Suppressor macrophage (primary cell): ENCODE measurements around the gene DVL3.

Experiments used
- DNase-seq, 4 experiments: peaks; one replicate each; pipeline ENCODE4 v3.0.0-alpha.2; 2020 to 2022

The DVL3 gene

DNA sequence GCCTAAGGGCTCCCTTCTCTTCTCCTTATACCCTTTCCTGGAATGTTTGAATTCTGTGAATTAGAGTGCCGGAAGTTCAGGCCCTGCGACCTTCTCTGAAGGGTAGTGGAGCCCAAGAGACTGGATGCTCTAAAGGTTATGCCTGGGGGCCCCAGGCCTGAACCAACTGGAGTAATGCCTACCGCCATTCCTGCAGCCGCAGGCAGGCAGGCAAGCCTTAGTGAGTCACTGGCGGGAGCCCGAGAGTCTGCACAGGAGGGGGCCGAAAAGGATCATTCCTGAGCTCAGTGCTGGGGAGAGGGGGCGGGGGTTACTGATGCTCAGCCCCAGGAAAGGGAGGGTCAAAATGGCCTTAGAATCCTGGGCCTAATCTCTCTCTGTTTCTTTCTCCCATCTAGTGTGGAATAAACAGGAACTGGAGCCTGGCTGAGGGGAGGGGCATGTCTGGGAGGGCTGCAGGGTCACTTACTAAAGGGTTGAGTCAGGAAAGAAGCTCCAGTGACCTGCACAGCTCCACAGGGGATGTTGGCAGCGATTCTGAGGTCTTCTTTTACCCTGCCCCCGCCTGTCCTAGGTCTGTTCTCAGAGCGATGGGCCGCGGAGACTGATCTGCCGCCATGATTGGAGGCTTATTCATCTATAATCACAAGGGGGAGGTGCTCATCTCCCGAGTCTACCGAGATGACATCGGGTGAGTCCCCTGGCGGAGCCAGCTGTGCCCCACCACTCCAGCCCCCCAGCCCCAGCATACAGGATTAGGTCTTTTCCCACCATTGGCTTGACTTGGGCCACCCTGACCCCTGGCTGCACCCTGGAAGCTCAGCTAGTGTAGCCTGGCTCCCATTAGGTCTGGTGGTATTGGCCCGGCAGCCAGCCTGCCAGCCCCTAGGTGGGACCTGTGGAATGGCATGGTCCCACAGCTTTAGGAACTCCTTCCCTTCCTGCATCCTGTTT lies 21.5 kb downstream of the DVL3 start:
- DNase-seq = peak; percentile 69 to 81 (median 78)

DNA sequence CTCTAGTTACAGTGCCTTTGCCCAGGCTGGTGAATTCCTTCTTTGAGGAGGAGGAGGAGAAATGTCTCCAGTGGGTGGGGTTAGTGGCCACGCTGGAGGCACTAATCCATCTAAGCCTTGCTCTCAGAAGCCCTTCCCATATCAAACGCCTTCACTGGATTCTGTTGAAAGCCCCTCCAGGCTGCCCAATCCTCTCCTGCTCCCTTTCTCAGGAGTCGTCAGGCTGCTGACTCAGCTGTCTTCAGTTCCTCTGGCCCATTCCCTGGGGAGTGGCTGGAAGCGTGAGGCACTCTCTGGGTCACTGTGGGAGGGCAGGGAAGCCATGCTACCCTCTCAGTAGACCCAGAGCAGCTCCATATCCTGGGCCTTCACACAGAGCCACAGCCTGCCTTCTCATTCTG lies 22.2 kb downstream of the DVL3 start:
- DNase-seq = peak in 3 of 4 experiments; percentile 56 to 65 (median 61)

DNA sequence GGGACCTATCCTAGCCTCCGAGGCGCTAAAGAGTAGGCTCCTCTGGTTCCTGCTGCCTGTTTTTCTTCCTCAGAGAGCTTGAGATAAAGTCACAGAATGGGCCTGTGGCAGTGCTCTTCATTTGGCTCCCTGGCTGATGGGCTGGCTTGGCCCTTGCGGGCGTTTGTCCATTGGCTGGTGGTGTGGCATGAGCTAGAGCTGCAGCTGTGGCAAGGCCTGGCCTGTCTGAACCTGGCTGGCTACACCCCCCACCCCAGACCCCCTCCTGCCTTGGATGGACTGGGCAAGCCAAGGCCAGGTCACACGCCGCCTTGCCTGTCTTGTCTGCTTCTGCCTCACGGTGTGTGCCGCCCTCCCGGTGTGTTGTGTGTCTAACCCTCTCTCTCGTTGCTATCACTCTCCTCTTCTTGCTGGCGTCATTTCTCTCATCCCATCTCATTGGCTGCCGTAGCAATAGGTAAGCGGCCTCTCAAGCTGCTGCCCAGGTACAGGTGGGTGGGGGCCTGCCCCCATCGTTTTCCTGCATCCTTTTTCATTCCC lies 22.7 kb downstream of the DVL3 start:
- DNase-seq = no peak

DNA sequence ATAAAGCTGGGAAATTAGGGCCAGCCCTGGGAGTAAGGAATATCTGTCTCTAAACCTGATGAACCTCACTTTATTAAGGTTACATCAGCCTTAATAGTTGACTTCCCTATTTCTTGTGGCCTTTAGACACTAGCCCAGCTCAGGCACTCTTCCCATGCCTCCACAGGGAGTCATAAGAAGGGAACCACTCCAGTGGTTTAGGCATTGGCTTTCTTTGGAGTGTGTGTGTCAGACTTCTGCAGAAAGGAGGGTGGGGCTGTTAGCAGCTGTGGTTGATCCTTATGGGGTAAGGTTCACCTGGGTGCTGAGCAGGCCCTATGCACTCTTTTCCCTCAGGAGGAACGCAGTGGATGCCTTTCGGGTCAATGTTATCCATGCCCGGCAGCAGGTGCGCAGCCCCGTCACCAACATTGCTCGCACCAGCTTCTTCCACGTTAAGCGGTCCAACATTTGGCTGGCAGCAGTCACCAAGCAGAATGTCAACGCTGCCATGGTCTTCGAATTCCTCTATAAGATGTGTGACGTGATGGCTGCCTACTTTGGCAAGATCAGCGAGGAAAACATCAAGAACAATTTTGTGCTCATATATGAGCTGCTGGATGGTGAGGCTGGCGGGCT lies 23.5 kb downstream of the DVL3 start:
- peak; percentile 69 to 89 (median 81) for DNase-seq

DNA sequence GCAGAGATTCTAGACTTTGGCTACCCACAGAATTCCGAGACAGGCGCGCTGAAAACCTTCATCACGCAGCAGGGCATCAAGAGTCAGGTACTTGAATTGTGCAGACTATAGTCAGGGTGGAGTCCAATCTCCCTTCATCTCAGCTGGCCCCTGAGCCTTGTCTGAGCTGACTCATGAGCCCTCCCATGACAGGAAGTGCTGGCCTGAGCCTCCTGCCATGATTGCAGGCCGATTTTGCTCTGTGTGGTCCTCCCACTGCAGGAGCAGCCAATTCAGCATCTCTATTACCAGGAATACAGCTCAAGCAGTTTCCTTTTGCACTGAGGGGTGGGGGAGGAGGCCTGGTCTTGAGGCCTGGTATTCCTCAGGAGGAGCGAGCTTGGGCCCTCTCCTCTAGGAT lies 25.0 kb downstream of the DVL3 start:
- DNase-seq = peak; percentile 43 to 71 (median 67)

DNA sequence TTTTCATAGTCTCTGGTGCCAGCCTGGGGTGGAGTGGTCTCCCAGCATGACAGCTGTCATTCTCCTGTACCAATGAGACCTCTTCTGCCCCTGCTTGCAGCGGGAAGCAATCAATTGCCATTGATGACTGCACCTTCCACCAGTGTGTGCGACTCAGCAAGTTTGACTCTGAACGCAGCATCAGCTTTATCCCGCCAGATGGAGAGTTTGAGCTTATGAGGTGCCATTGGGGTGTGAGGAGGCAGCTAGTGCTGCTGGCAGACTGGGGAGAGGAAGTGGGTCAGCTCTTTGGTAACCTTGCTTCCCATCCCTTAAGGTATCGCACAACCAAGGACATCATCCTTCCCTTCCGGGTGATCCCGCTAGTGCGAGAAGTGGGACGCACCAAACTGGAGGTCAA lies 26.4 kb downstream of the DVL3 start:
- no peak for DNase-seq

DNA sequence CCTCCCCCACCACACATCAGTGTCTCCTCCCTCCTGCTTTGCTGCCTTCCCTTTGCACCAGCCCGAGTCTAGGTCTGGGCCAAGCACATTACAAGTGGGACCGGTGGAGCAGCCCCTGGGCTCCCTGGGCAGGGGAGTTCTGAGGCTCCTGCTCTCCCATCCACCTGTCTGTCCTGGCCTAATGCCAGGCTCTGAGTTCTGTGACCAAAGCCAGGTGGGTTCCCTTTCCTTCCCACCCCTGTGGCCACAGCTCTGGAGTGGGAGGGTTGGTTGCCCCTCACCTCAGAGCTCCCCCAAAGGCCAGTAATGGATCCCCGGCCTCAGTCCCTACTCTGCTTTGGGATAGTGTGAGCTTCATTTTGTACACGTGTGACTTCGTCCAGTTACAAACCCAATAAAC lies 28.5 kb downstream of the DVL3 start:
- DNase-seq = no peak

DNA sequence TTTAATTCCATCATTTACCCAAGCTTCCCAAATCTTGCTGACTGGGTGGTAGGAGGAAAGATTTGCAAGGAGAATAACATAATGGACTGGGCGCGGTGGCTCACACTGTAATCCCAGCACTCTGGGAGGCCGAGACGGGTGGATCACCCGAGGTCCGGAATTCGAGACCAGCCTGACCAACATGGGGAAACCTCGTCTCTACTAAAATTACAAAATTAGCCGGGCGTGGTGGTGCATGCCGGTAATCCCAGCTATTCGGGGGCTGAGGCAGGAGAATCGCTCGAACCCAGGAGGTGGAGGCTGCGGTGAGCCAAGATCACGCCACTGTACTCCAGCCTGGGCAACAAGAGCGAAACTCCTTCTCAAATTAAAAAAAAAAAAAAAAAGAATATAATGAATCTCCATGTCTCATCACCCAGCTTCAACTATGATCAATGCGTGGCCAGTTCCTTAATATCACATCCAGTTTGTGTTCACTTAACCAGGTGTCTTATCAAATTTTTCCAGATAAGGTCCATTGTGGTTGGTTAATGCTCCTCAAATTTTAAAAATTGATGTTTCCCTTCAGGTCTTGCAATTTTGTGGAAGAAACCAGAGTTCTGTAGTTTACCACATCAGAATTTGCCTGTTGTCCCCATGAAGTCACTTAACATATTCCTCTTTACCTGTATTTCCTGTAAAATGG lies 29.5 kb downstream of the DVL3 start:
- DNase-seq = no peak

DNA sequence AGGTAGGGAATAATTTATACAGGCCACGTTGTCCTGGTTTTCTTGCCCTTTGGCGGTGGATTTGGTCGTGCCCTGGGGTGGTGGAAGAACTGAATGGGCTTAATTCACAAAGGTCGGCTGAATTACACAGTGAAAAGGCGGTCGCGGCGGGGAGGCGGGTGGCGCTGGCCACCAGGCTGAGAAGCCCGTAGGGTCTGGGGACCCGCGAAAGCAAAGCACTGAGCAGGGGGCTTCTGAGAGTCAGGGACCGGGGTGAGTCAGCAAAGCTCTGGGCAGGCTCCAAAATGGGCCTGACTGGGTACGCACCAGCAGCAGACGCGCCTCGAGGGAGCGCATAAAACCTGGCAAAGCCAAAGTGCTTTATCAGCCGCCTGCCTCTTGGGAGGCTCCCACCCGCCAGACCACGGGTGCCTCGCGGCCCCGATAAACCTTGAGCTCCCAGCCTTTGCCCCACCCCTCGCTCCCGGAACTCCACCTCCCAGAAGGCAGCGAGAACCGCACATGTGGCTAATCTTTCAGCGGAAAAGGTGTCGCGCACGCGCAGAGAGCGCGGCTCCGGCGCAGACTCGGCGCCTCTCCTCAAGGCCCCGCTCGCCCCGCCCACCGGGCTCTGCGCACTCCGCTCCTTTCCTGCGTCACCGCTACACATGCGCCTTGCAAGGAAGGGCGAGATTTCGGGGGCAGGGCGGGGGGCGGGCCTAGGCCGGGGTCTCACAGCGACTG lies 30.4 kb downstream of the DVL3 start:
- DNase-seq = peak; percentile 100

DNA sequence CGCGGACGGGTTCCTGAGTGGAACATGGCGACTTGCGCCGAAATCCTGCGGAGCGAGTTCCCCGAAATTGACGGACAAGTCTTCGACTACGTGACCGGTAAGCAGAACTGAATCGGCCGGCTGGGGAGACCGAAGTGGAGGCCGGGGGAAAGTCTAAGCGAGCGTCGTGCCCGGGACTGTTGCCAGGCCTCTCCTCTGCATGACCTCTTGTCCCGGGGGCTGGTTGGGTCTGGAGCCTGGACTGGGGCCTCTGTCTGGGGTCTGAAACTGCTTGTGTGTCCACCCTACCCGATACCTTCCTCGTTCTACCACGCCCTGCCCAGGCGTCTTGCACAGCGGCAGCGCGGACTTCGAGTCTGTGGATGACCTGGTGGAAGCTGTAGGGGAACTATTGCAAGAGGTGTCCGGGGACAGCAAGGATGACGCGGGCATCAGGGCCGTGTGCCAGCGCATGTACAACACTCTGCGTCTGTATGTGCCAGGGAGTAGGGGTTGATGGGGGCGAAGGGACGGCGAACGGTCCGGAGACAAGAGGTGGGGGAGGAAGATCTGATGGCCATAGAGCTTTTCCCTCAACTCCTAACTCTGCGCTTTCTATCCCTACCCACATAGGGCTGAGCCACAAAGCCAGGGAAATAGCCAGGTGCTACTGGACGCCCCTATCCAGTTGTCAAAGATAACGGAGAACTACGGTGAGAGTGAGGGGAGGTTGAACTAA lies 31.2 kb downstream of the DVL3 start, which contains the start of gene ABCF3:
TSS of gene ABCF3 (plus strand) at position 16 of the 718 bp plus-strand sequence. CDS start at position 25, 9 bp downstream.
- peak; percentile 53 to 73 (median 62) for DNase-seq

DNA sequence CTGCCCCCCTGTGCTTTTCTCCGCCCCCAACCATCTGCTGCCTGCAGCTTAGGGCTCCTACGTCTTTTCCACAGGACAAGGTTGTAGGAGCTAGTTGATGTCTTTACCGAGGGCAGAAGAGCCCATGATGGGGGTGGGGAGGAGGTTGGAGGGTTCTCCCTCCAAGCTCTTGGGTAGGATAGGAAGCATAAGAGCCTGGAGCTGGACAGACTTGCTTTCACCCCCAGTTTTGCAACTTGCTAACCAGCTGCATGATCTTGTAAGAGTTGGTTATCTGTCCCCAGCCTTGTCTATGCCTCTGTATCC lies 31.7 kb downstream of the DVL3 start:
- no peak for DNase-seq

DNA sequence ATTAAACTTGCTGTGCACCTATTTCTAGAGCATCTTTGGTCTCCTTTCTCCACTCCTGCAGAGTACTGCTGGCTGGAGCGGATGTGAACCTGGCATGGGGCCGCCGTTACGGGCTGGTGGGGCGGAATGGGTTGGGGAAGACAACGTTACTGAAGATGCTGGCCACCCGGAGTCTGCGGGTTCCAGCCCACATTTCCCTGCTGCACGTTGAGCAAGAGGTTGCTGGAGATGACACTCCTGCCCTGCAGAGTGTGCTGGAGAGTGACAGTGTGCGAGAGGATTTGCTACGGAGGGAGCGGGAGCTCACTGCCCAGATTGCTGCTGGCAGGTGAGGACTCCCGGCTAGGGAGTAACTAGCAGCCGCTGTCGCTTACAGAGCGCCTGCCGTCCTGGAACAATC lies 32.9 kb downstream of the DVL3 start:
- no peak for DNase-seq

DNA sequence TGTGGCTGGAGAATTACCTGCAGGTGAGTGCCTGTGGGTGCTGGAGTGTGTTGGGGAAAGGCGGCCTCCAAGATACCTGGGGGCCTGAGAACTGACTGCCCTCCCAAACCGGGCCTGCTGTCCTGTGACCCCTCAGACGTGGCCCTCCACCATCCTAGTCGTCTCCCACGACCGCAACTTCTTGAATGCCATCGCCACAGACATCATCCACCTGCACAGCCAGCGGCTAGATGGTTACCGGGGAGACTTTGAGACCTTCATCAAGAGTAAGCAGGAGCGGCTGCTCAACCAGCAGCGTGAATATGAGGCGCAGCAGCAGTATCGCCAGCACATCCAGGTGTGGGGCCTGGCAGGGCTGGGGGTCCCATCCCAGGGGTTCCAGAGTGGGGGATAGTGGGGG lies 34.2 kb downstream of the DVL3 start:
- no peak for DNase-seq

DNA sequence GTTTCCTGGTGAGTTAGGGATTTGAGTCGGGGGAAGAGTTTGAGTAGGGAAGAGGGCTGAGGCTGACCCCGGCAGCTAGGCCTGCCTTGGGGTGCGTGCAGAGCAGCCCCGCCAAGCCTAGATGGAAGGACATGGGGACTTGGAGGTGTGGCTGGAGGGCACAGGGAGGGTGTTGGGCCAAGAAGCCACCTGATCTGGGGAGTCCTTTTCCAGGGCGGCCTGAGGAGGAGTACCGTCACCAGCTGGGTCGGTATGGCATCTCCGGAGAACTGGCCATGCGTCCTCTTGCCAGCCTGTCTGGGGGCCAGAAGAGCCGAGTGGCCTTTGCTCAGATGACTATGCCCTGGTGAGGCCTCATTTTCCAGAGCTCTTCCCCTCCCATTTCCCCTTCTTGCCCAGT lies 37.7 kb downstream of the DVL3 start:
- no peak for DNase-seq

DNA sequence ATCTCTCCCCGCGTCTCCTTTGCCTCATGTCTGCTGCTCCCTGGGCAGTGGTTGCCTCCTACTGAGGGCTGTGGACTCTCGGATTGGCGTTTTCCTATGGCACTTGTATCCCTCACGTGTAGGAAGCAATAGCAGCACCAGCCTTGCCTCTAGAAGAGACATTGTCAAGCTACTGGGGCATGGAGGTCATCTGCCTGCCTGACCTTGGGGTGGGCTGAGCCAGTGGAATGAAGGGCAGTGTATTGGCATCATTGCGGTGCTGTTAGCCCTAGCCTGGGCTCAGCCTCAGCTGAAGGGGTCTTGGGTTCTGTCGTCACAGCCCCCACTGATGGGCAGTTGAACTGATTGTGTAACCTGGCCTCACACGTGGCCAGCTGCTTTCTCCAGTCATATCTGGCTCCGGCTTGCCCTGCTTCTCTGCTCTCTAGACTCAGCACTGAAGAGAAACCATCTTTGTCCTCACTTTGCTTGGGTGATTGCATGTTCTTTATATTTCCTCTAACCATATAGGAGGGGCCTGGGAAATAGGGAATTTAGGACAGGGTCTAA lies 38.9 kb downstream of the DVL3 start:
- DNase-seq = no peak

DNA sequence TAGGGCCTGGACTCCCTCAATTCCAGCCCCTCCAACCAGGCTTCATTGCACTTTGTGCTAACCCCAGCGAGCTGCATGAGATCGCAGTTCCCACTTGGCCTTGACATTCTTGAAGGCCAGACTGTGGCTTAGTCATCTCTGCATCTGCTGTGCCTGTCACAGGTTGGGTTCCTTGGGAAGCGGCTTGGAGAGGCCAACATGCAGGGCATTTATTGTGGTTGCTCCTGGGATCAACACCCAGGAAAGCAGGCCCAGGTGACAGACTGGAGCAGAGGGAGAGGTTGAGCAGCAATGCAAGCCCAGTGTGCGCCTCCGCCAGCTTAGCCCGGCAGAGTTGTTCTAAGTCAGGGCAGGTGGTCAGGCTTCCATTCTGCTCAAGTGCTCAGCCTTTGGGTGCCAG lies 41.4 kb downstream of the DVL3 start:
- DNase-seq = no peak

DNA sequence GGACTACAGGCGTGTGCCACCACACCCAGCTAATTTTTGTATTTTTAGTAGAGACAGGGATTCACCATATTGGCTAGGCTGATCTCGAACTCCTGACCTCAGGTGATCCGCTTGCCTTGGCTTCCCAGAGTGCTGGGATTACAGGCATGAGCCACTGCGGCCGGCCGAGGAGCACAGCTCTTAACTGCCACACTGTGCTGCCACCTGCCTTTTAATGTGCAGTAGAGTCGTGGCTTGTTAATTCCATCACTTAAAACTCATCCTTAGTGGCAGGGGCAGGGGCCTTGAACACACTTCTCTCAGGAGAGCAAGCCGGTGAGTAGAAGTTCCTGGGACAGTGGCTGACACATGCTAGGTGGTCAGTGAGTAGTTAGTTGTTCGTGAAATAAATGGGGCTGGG lies 43.3 kb downstream of the DVL3 start:
- DNase-seq = no peak

DNA sequence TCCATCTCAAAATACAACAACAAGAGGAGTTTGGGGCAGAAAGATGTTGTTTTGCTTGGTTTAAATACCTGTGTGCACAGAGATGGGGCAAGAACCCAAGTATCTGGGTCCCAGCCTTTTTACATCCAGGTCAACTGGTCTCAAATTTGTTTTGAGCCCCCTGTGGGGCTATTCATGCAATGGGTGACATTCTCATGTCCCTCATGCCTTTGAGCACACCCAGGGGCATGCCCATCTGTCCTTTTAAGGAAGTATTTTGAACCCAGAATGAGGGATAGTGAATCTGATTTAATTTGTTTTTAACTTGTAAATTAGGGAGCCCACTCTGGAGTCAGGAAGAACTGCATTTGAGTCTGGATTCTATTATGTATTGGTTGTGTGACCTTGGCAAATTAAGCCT lies 45.6 kb downstream of the DVL3 start:
- no peak for DNase-seq

DNA sequence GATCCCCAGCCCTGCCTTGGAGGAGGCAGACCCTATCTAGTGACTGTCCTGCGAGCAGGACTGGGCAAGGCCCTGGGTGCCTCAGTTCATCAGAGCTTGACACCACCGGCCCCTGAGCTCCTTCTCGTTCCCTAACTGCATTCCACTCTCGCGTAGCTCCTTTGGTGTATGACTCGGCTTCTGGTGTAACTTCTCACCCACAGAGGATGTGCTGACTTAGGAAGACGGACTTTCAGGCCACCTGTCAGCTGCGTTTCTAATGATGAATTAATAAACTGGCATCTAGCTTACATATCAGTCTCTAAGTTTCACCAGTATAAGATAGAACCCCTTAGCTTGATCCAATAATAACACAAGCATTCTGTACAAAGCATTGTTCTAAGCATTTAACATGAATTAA lies 48.3 kb downstream of the DVL3 start:
- DNase-seq = no peak

DNA sequence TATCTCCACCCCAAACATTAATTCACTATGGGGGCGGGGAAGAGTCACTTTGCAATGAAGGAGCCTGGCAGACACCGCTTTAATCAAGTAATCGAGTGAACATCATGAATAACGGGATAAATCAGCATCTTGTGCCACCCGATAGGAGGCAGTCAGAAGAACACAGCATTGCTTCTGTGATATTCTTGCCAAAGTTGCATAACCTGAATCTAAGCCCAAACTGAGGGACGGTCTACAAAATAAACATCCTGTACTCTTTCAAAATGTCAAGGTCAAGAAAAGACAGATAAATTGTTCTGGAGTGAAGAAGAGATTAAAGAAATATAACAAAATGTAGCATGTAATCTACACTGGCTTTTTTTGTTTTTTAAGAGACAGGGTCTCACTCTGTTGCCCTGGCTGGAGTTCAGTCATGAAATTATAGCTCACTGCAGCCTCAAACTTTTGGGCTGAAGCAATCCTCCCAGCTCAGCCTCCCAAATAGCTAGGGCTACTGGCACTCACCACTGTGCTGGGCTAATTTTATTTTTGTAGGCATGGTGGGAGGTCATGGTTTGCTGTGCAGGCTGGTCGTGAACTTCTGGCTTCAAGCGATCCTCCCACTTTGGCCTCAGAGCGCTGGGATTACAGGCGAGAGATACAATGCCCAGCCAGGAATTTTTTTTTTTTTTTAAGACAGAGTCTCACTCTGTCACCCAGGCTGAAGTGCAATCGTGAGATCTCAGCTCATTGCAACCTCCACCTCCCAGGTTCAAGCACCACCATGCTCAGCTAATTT lies 54.2 kb downstream of the DVL3 start:
- DNase-seq = no peak

DNA sequence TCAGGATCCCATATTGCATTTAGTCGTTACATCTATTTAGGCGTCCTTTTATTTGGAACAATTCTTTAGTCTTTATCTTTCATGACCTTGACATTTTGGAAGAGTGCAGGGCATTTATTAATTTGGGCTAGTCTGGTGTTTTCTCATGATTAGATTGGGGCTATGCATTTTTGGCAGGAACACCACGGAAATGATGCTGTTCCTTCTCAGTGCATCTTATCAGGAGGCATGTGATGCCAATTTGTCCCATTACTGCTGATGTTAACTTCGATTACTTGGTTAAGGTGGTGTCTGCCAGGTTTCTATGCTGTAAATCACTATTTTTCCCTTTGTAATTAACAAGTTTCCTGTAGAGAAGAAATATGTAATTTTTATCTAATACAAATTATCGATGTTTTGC lies 56.1 kb downstream of the DVL3 start:
- DNase-seq = no peak
